Measurements from ENCODE around the gene PSMB7.

DNA sequence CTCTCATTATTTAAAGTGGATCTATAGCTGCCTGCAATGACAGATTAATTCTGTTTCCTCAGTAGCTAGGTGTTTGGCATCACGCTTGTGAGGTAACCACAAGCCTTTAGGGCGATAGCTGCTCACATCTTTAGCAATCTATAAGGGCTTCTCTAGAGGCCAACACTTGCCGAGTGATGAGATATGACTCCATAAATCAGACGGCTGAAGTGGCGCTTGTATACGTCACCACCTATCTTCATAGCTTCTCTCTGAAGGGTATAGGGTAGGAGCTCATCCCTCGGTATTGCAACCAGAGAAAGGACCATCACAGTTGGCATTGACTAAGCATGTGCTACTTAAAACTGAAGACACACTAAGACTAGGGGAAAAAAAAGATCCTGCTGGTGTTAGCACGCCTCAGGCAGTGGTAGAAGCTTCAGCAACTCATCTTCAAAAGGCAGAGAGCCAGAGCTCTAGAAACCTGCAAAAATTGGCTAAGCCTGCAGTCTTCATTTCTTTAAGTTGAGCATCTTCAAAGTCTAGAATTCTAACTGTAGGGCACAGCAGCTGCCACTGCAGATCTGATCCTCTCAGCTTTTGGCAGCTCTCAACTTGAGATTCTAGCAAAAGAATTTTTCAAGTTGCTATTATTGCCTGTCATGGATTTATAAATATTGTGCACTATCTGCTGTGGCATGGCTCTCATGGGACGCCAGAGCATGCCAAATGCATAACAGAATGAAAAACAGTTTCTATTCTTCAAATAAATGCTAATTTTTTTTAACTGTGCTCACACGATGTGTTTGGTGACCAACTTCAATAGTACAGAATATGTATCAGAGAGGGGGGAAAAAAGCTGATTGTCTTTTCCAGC, 37.5 kb downstream of the PSMB7 start:
- TF ChIP-seq, protein P1, sequence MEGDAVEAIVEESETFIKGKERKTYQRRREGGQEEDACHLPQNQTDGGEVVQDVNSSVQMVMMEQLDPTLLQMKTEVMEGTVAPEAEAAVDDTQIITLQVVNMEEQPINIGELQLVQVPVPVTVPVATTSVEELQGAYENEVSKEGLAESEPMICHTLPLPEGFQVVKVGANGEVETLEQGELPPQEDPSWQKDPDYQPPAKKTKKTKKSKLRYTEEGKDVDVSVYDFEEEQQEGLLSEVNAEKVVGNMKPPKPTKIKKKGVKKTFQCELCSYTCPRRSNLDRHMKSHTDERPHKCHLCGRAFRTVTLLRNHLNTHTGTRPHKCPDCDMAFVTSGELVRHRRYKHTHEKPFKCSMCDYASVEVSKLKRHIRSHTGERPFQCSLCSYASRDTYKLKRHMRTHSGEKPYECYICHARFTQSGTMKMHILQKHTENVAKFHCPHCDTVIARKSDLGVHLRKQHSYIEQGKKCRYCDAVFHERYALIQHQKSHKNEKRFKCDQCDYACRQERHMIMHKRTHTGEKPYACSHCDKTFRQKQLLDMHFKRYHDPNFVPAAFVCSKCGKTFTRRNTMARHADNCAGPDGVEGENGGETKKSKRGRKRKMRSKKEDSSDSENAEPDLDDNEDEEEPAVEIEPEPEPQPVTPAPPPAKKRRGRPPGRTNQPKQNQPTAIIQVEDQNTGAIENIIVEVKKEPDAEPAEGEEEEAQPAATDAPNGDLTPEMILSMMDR (IDR thresholded peaks at IDR 0.05; ENCODE audit: insufficient read depth, low read length, poor library complexity, severe bottlenecking): no peak
- no peak for TF ChIP-seq EZH2phosphoT487 (conservative IDR thresholded peaks at IDR 0.05; ENCODE audit: low read length)
